HUDEP-2 (cell line): ENCODE results near the gene IL17RD.
A peak's percentile ranks its signal among the peaks of the same experiment; 100 is the strongest.

Source experiments
- DNase-seq, 76 experiments: peaks; one replicate each; lab custom pipeline; 2025; ENCODE audit not compliant: unreplicated experiment in 76 of 76; lab: John Stamatoyannopoulos, UW

Gene IL17RD

GRCh38 chr3:57164657-57165573 is at the start of gene IL17RD:
TSS of gene IL17RD (minus strand) at chr3:57165353. CDS start at chr3:57165286, 67 bp downstream.
- DNase-seq = peak in 62 of 76 experiments; percentile 2 to 81 (median 54)

GRCh38 chr3:57206423-57206822 is 41.3 kb upstream of the IL17RD start:
- no peak for DNase-seq

GRCh38 chr3:57199895-57200297 is 34.7 kb upstream of the IL17RD start, which contains the start of gene HESX1:
TSS of gene HESX1 (minus strand) at chr3:57199978. CDS start at chr3:57199918, 60 bp downstream.
- no peak for DNase-seq

- no peak for DNase-seq
Measured at GRCh38 chr3:57194641-57195040, 29.5 kb upstream of the IL17RD start.

- DNase-seq = no peak
Measured at GRCh38 chr3:57192028-57192427, 26.9 kb upstream of the IL17RD start.

GRCh38 chr3:57184526-57184925 is 19.4 kb upstream of the IL17RD start:
- DNase-seq = no peak

GRCh38 chr3:57179580-57180410 is 14.6 kb upstream of the IL17RD start:
- peak in 5 of 76 experiments; percentile 4 to 14 (median 9) for DNase-seq

- DNase-seq = no peak
Measured at GRCh38 chr3:57176045-57176444, 10.9 kb upstream of the IL17RD start.

GRCh38 chr3:57173687-57174086 is 8.5 kb upstream of the IL17RD start:
- no peak for DNase-seq

- DNase-seq = no peak
Measured at GRCh38 chr3:57170946-57171345, 5.8 kb upstream of the IL17RD start.

GRCh38 chr3:57169872-57170623 is 4.9 kb upstream of the IL17RD start:
- DNase-seq = peak in 49 of 76 experiments; percentile 2 to 60 (median 33)

- no peak for DNase-seq
Measured at GRCh38 chr3:57169108-57169507, 4.0 kb upstream of the IL17RD start.

- no peak for DNase-seq
Measured at GRCh38 chr3:57168151-57168550, 3.0 kb upstream of the IL17RD start.

GRCh38 chr3:57166660-57167059 is 1.5 kb upstream of the IL17RD start:
- DNase-seq = no peak

- no peak for DNase-seq
Measured at GRCh38 chr3:57165641-57166040, 488 bp upstream of the IL17RD start.

- peak in 15 of 76 experiments; percentile 2 to 25 (median 11) for DNase-seq
Measured at GRCh38 chr3:57164217-57164656, 916 bp downstream of the IL17RD start.

- DNase-seq = no peak
Measured at GRCh38 chr3:57163751-57164150, 1.4 kb downstream of the IL17RD start.

GRCh38 chr3:57161915-57162314 is 3.2 kb downstream of the IL17RD start:
- no peak for DNase-seq

- DNase-seq = no peak
Measured at GRCh38 chr3:57160765-57161538, 4.2 kb downstream of the IL17RD start.
